SK-N-SH treated with all-trans-retinoic acid at 6 μM for 48 hours (cell line): ENCODE results near the gene SLC16A10.
A peak's percentile ranks its signal among the peaks of the same experiment; 100 is the strongest.

Source experiments
- ATAC-seq: fragments of 200-7000 bp; cut with Tn5 transposase; 3 replicates; pipeline ENCODE4 v1.9.1; 2020; ENCODE audit warnings: mild to moderate bottlenecking, moderate library complexity
- ARNTL ChIP-seq: fragments of 450-650 bp; formaldehyde crosslinking; IDR thresholded peaks from 2 replicates; pipeline ENCODE4 v1.5.0; 2020; ENCODE audit warnings: low read depth, mild to moderate bottlenecking, moderate library complexity, borderline replicate concordance
- BACH2 ChIP-seq: fragments of 250-450 bp; sonication (Bioruptor Pico); IDR thresholded peaks from 2 replicates; pipeline ENCODE4 v1.9.0; 2021; ENCODE audit warnings: mild to moderate bottlenecking, borderline replicate concordance
- CREB5 ChIP-seq: fragments of 250-450 bp; sonication (Bioruptor Pico); IDR thresholded peaks from 2 replicates; pipeline ENCODE4 v1.5.1; 2020; ENCODE audit warnings: low read depth, mild to moderate bottlenecking, moderate library complexity
- CSDC2 ChIP-seq: fragments of 250-450 bp; sonication (Bioruptor Pico); IDR thresholded peaks from 2 replicates; pipeline ENCODE4 v1.5.0; 2020; ENCODE audit warnings: mild to moderate bottlenecking, moderate library complexity
- CSRNP3 ChIP-seq: fragments of 250-450 bp; sonication (Bioruptor Pico); IDR thresholded peaks from 2 replicates; pipeline ENCODE4 v1.5.1; 2021; ENCODE audit warnings: mild to moderate bottlenecking, moderate library complexity
- ESRRG ChIP-seq: fragments of 250-450 bp; sonication (Bioruptor Pico); IDR thresholded peaks from 2 replicates; pipeline ENCODE4 v1.6.1; 2021; ENCODE audit warnings: mild to moderate bottlenecking
- GLIS3 ChIP-seq: fragments of 250-450 bp; sonication (Bioruptor Pico); IDR thresholded peaks from 2 replicates; pipeline ENCODE4 v1.5.0; 2020; ENCODE audit warnings: mild to moderate bottlenecking, moderate library complexity
- ISL1 ChIP-seq: fragments of 250-450 bp; sonication (Bioruptor Pico); IDR thresholded peaks from 2 replicates; pipeline ENCODE4 v2.1.2; 2022; ENCODE audit warnings: mild to moderate bottlenecking, moderate library complexity
- OSR1 ChIP-seq: fragments of 250-450 bp; sonication (Bioruptor Pico); IDR thresholded peaks from 2 replicates; pipeline ENCODE4 v1.8.0; 2022; ENCODE audit warnings: moderate library complexity, mild to moderate bottlenecking, inconsistent platforms
- PATZ1 ChIP-seq: fragments of 250-450 bp; sonication (Bioruptor Pico); IDR thresholded peaks from 2 replicates; pipeline ENCODE4 v1.8.0; 2020; ENCODE audit warnings: mild to moderate bottlenecking, moderate library complexity, borderline replicate concordance
- POU6F1 ChIP-seq: fragments of 250-450 bp; sonication (Bioruptor Pico); IDR thresholded peaks from 2 replicates; pipeline ENCODE4 v1.8.0; 2021; ENCODE audit warnings: low read depth, mild to moderate bottlenecking, moderate library complexity, borderline replicate concordance
- PPARA ChIP-seq: fragments of 250-450 bp; sonication (Bioruptor Pico); IDR thresholded peaks from 2 replicates; pipeline ENCODE4 v1.5.0; 2020; ENCODE audit warnings: mild to moderate bottlenecking, borderline replicate concordance
- RARB ChIP-seq: fragments of 250-450 bp; sonication (Bioruptor Pico); IDR thresholded peaks from 2 replicates; pipeline ENCODE4 v1.8.0; 2021; ENCODE audit warnings: mild to moderate bottlenecking, moderate library complexity
- TCF4 ChIP-seq: fragments of 250-450 bp; sonication (Bioruptor Pico); IDR thresholded peaks from 2 replicates; pipeline ENCODE4 v1.8.0; 2021; ENCODE audit warnings: mild to moderate bottlenecking, moderate library complexity, borderline replicate concordance
- TOX ChIP-seq: fragments of 250-450 bp; sonication (Bioruptor Pico); IDR thresholded peaks from 2 replicates; pipeline ENCODE4 v1.8.0; 2021; ENCODE audit warnings: mild to moderate bottlenecking, moderate library complexity, borderline replicate concordance
- TSHZ2 ChIP-seq: fragments of 250-450 bp; sonication (Bioruptor Pico); IDR thresholded peaks from 2 replicates; pipeline ENCODE4 v1.5.0; 2020; ENCODE audit warnings: mild to moderate bottlenecking, moderate library complexity
- ZC3H10 ChIP-seq: fragments of 250-450 bp; sonication (Bioruptor Pico); IDR thresholded peaks from 2 replicates; pipeline ENCODE4 v1.5.1; 2021; ENCODE audit warnings: mild to moderate bottlenecking, moderate library complexity
- ZFP3 ChIP-seq: fragments of 250-450 bp; sonication (Bioruptor Pico); IDR thresholded peaks from 2 replicates; pipeline ENCODE4 v1.5.0; 2020; ENCODE audit warnings: mild to moderate bottlenecking, moderate library complexity
- ZFP30 ChIP-seq: fragments of 450-650 bp; formaldehyde crosslinking; IDR thresholded peaks from 2 replicates; pipeline ENCODE4 v1.5.0; 2022; ENCODE audit warnings: mild to moderate bottlenecking, moderate library complexity
- ZNF565 ChIP-seq: fragments of 450-650 bp; formaldehyde crosslinking; conservative IDR thresholded peaks from 2 replicates; pipeline ENCODE4 v1.5.0; 2020; ENCODE audit warnings: low read depth, mild to moderate bottlenecking, moderate library complexity
- ZNF70 ChIP-seq: fragments of 450-650 bp; formaldehyde crosslinking; IDR thresholded peaks from 2 replicates; pipeline ENCODE4 v1.5.0; 2020; ENCODE audit warnings: mild to moderate bottlenecking, moderate library complexity

Gene SLC16A10

GRCh38 chr6:111105578-111105977 lies 18.3 kb downstream of the SLC16A10 start:
- TF ChIP-seq TCF4 (no peak), ARNTL (CRISPR knock-in tag) (no peak)
- peak; percentile 80 for ATAC-seq

GRCh38 chr6:111107589-111107988 lies 20.3 kb downstream of the SLC16A10 start:
- no peak for ATAC-seq
- TF ChIP-seq CREB5 (CRISPR knock-in tag) (no peak), BACH2 (no peak), ISL1 (no peak), CSRNP3 (CRISPR knock-in tag) (no peak), POU6F1 (CRISPR knock-in tag) (no peak), OSR1 (CRISPR knock-in tag) (no peak), ZNF70 (CRISPR knock-in tag) (no peak), ZNF565 (CRISPR knock-in tag) (no peak), GLIS3 (no peak), RARB (CRISPR knock-in tag) (no peak), ZFP3 (CRISPR knock-in tag) (no peak), PATZ1 (no peak)
- TF ChIP-seq, all 23 proteins: peak for 0

- TF ChIP-seq GLIS3: no peak
- TF ChIP-seq ZC3H10 (CRISPR knock-in tag): no peak
- TF ChIP-seq PPARA: no peak
- TF ChIP-seq TSHZ2: no peak
- TF ChIP-seq TCF4: no peak
- TF ChIP-seq ZFP30 (CRISPR knock-in tag): no peak
- TF ChIP-seq ZFP3 (CRISPR knock-in tag): no peak
- TF ChIP-seq CSDC2: no peak
- no peak for TF ChIP-seq RARB (CRISPR knock-in tag)
- no peak for TF ChIP-seq TOX (CRISPR knock-in tag)
- TF ChIP-seq ESRRG: no peak
- no peak for TF ChIP-seq CSRNP3 (CRISPR knock-in tag)
- no peak for TF ChIP-seq ISL1
- no peak for ATAC-seq
Observed at GRCh38 chr6:111110036-111110435, 22.7 kb downstream of the SLC16A10 start.
